Smooth muscle cell (in vitro differentiated cells): ENCODE measurements around the gene NR1H2. TPM values are rescaled to one million over a fixed set of nuclear protein-coding genes. Genes with fewer than 3 reads are reported as not detected.

Experiments used
- DNase-seq: peaks from one replicate; lab custom pipeline; 2025; ENCODE audit not compliant: unreplicated experiment; lab: John Stamatoyannopoulos, UW
- H2AFZ ChIP-seq: fragments of 200-600 bp; sonication (generic); 2 replicates; pipeline ENCODE4 v1.6.0; 2016; ENCODE audit warnings: antibody characterized with exemption, low read depth, mild to moderate bottlenecking
- H3F3A ChIP-seq: fragments of 200-600 bp; sonication (generic); 2 replicates; pipeline ENCODE4 v1.6.0; 2017; ENCODE audit warnings: antibody characterized with exemption, low read depth
- H3K27ac ChIP-seq: fragments of 200-600 bp; sonication (generic); 2 replicates; pipeline ENCODE4 v1.5.1; 2016; ENCODE audit warnings: low read depth, mild to moderate bottlenecking
- H3K27me3 ChIP-seq: fragments of 200-600 bp; sonication (generic); 2 replicates; pipeline ENCODE4 v1.6.1; 2016; ENCODE audit warnings: low read depth, mild to moderate bottlenecking
- H3K36me3 ChIP-seq: fragments of 200-600 bp; sonication (generic); 2 replicates; pipeline ENCODE4 v1.5.1; 2016; ENCODE audit warnings: low read depth
- H3K4me1 ChIP-seq: fragments of 200-600 bp; sonication (generic); 2 replicates; pipeline ENCODE4 v1.5.1; 2016; ENCODE audit warnings: low read depth
- H3K4me2 ChIP-seq: fragments of 200-600 bp; sonication (generic); 2 replicates; pipeline ENCODE4 v1.6.0; 2016; ENCODE audit warnings: mild to moderate bottlenecking
- H3K4me3 ChIP-seq: fragments of 200-600 bp; sonication (generic); 2 replicates; pipeline ENCODE4 v1.5.1; 2016; ENCODE audit warnings: mild to moderate bottlenecking
- H3K79me2 ChIP-seq: fragments of 200-600 bp; sonication (generic); 2 replicates; pipeline ENCODE4 v1.6.0; 2016; ENCODE audit warnings: low read depth, mild to moderate bottlenecking
- H3K9ac ChIP-seq: fragments of 200-600 bp; sonication (generic); 2 replicates; pipeline ENCODE4 v1.6.0; 2016; ENCODE audit warnings: low read depth
- H3K9me3 ChIP-seq: fragments of 200-600 bp; sonication (generic); replicated peaks from 2 replicates; pipeline ENCODE4 v1.5.1; 2016; ENCODE audit warnings: low read depth
- H4K20me1 ChIP-seq: fragments of 200-600 bp; sonication (generic); 2 replicates; pipeline ENCODE4 v1.6.0; 2016; ENCODE audit warnings: low read depth
- WGBS: methylation state at CpG from one replicate; pipeline ENCODE4 v1.1.7; 2016; ENCODE audit warnings: low lambda C conversion rate; 5-methylcytosine and 5-hydroxymethylcytosine counted together
- polyA plus RNA-seq: library from polyadenylated mRNA; unstranded; fragments of >200 nt; fragmentation: Nextera tagmentation; extraction: Ambion mirVana; gene quantifications from 2 replicates; pipeline ENCODE4 v1.2.1, GENCODE V29; 2016
- total RNA-seq: library from RNA; depleted of rRNA; stranded (reverse); fragments of >200 nt; gene quantifications from 2 replicates; pipeline ENCODE4 v1.2.3, GENCODE V29; 2014
- TF ChIP-seq, protein P1 (sequence below): fragments of 200-600 bp; sonication (generic); IDR thresholded peaks from 2 replicates; pipeline ENCODE4 v1.5.1; 2017; ENCODE audit warnings: borderline replicate concordance, mild to moderate bottlenecking, antibody characterized with exemption; ENCODE audit not compliant: insufficient read depth, poor library complexity, severe bottlenecking

The NR1H2 gene
- total and polyA plus RNA-seq, 2 experiments from 2014 or later, result 39.5 to 69.7 TPM

GRCh38 chr19:50432221-50433028 is 56.2 kb downstream of the NR1H2 start, which contains the start of gene MYBPC2:
Gene MYBPC2 (plus strand): TSS chr19:50432892. CDS start chr19:50432954, 62 bp downstream.
- Histone ChIP-seq H3K9me3 (no peaks in the 10 kb centered on the region), H3K27me3 (no peaks in the 10 kb centered on the region), H3K9ac (peak within 1 kb of the TSS; percentile 69), H3K36me3 (no peaks in the 10 kb centered on the region), H3K4me3 (peak within 1 kb of the TSS; percentile 73), H3K79me2 (no peaks in the 10 kb centered on the region), H3K4me2 (peak within 1 kb of the TSS; percentile 90), H3K4me1 (peaks cover 9% of the 10 kb centered on the region), H4K20me1 (no peaks in the 10 kb centered on the region), H2AFZ (peak within 1 kb of the TSS; percentile 90), H3F3A (no peaks in the 10 kb centered on the region), H3K27ac (no peak within 1 kb of the TSS)
- DNase-seq, result no peak
- TF ChIP-seq, protein P1, sequence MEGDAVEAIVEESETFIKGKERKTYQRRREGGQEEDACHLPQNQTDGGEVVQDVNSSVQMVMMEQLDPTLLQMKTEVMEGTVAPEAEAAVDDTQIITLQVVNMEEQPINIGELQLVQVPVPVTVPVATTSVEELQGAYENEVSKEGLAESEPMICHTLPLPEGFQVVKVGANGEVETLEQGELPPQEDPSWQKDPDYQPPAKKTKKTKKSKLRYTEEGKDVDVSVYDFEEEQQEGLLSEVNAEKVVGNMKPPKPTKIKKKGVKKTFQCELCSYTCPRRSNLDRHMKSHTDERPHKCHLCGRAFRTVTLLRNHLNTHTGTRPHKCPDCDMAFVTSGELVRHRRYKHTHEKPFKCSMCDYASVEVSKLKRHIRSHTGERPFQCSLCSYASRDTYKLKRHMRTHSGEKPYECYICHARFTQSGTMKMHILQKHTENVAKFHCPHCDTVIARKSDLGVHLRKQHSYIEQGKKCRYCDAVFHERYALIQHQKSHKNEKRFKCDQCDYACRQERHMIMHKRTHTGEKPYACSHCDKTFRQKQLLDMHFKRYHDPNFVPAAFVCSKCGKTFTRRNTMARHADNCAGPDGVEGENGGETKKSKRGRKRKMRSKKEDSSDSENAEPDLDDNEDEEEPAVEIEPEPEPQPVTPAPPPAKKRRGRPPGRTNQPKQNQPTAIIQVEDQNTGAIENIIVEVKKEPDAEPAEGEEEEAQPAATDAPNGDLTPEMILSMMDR, result no peak
- WGBS, result 25% methylated on average over 22 of the region's 40 CpGs

Other genes starting within 250 kb of the NR1H2 start
- not detected in 2 replicates for gene IZUMO2, start 213.2 kb upstream of the NR1H2 start, total RNA-seq
- not detected in 2 replicates for gene IZUMO2, start 213.2 kb upstream of the NR1H2 start, polyA plus RNA-seq
- 30.6 and 44.9 TPM in 2 replicates for gene MYH14, start 172.8 kb upstream of the NR1H2 start, total RNA-seq
- 7.5 and 27.6 TPM in 2 replicates for gene MYH14, start 172.8 kb upstream of the NR1H2 start, polyA plus RNA-seq
- 0.54 and 1.4 TPM in 2 replicates for gene KCNC3, start 47.1 kb upstream of the NR1H2 start, total RNA-seq
- gene KCNC3, start 47.1 kb upstream of the NR1H2 start, polyA plus RNA-seq, result 0.46 and 1.3 TPM in 2 replicates
- 0.27 and 0.72 TPM in 2 replicates for gene NAPSA, start 10.8 kb upstream of the NR1H2 start, total RNA-seq
- gene NAPSA, start 10.8 kb upstream of the NR1H2 start, polyA plus RNA-seq, result 0.65 and 2.1 TPM in 2 replicates
- gene POLD1, start 7.9 kb downstream of the NR1H2 start, total RNA-seq, result 14.9 and 16.0 TPM in 2 replicates
- gene POLD1, start 7.9 kb downstream of the NR1H2 start, polyA plus RNA-seq, result 37.6 and 41.6 TPM in 2 replicates
- not detected in 2 replicates for gene SPIB, start 42.5 kb downstream of the NR1H2 start, total RNA-seq
- gene SPIB, start 42.5 kb downstream of the NR1H2 start, polyA plus RNA-seq, result 0.17 TPM in 1 of 2 replicates, not detected in the other
- 0.18 TPM in 1 of 2 replicates, not detected in the other for gene MYBPC2, start 56.4 kb downstream of the NR1H2 start, total RNA-seq
- gene MYBPC2, start 56.4 kb downstream of the NR1H2 start, polyA plus RNA-seq, result not detected in 2 replicates
- gene EMC10, start 100.0 kb downstream of the NR1H2 start, total RNA-seq, result 49.0 and 51.7 TPM in 2 replicates
- gene EMC10, start 100.0 kb downstream of the NR1H2 start, polyA plus RNA-seq, result 18.0 and 22.0 TPM in 2 replicates
- gene GARIN5A, start 100.4 kb downstream of the NR1H2 start, total RNA-seq, result 1.7 and 4.1 TPM in 2 replicates
- 2.1 and 3.7 TPM in 2 replicates for gene GARIN5A, start 100.4 kb downstream of the NR1H2 start, polyA plus RNA-seq
- 17.1 and 32.0 TPM in 2 replicates for gene JOSD2, start 134.7 kb downstream of the NR1H2 start, total RNA-seq
- 77.6 and 85.1 TPM in 2 replicates for gene JOSD2, start 134.7 kb downstream of the NR1H2 start, polyA plus RNA-seq
- gene ASPDH, start 137.5 kb downstream of the NR1H2 start, total RNA-seq, result not detected in 2 replicates
- gene ASPDH, start 137.5 kb downstream of the NR1H2 start, polyA plus RNA-seq, result 0.89 TPM in 1 of 2 replicates, not detected in the other
- 8.6 and 10.1 TPM in 2 replicates for gene LRRC4B, start 192.0 kb downstream of the NR1H2 start, total RNA-seq
- 1.7 and 2.2 TPM in 2 replicates for gene LRRC4B, start 192.0 kb downstream of the NR1H2 start, polyA plus RNA-seq